GM12878 (cell line): ENCODE data around the gene SSH2. TPM values are rescaled to one million over a fixed set of nuclear protein-coding genes. Genes with fewer than 3 reads are reported as not detected.

Experiments
- ATAC-seq: fragments of 200-7000 bp; cut with Tn5 transposase; 3 replicates; pipeline ENCODE4 v1.9.1; 2020; ENCODE audit warnings: mild to moderate bottlenecking, moderate library complexity
- BruUV-seq: library from RNA; stranded (reverse); fragments of 400-500 nt; replicated peaks from 2 replicates; lab custom pipeline; 2021; lab: Mats Ljungman, UMichigan
- CTCF ChIA-PET: fragments of 300-600 bp; sonication (Branson Sonifier 250); formaldehyde crosslinking; extraction: SDS; loops from one replicate; lab custom pipeline; 2021; ENCODE audit warnings: inconsistent platforms; lab: Yijun Ruan, JAX
- POLR2A ChIA-PET: fragments of 350-600 bp; formaldehyde crosslinking; extraction: SDS; loops from one replicate; lab custom pipeline; 2021; ENCODE audit warnings: inconsistent platforms; lab: Charles Lee
- RAD21 ChIA-PET: fragments of 300-600 bp; sonication (Branson Sonifier 250); formaldehyde crosslinking; loops from one replicate; lab custom pipeline; 2023; ENCODE audit warnings: antibody characterized with exemption; ENCODE audit not compliant: unreplicated experiment; lab: Charles Lee
- SMC1A ChIA-PET: fragments of 300-600 bp; sonication (Branson Sonifier 250); formaldehyde crosslinking; loops from one replicate; lab custom pipeline; 2023; ENCODE audit not compliant: unreplicated experiment, uncharacterized antibody; lab: Charles Lee
- DNase-seq: peaks from one replicate; pipeline ENCODE4 v3.0.0-alpha.2; 2011; ENCODE audit warnings: low read depth, low spot score
- FAIRE-seq: peaks from 3 replicates; lab custom pipeline; 2011; peaks lifted over from hg19 to GRCh38; lab: Jason Lieb, UNC
- H2AFZ ChIP-seq: 2 replicates; pipeline ENCODE4 v1.6.0; 2011; ENCODE audit warnings: low read depth, low read length, control low read depth; ENCODE audit not compliant: control insufficient read depth
- H3K27ac ChIP-seq: 2 replicates; pipeline ENCODE4 v1.5.1; 2011; ENCODE audit warnings: control low read depth; ENCODE audit not compliant: control insufficient read depth, insufficient read depth
- H3K27me3 ChIP-seq, 2 experiments: replicated peaks in 1 of 2; 2 replicates each; pipeline versions ENCODE4 v1.6.0 to v1.6.1; 2011; ENCODE audit warnings: low read length in 1 of 2; ENCODE audit not compliant: control insufficient read depth in 2 of 2, insufficient read depth in 2 of 2
- H3K36me3 ChIP-seq, 2 experiments: 2 replicates each; pipeline ENCODE4 v1.5.1; 2011; ENCODE audit warnings: low read length in 1 of 2; ENCODE audit not compliant: control insufficient read depth in 2 of 2, insufficient read depth in 2 of 2
- H3K4me1 ChIP-seq: 2 replicates; pipeline ENCODE4 v1.6.1; 2011; ENCODE audit warnings: mild to moderate bottlenecking, low read length, moderate library complexity, mixed read lengths; ENCODE audit not compliant: control insufficient read depth, insufficient read depth
- H3K4me2 ChIP-seq: 2 replicates; pipeline ENCODE4 v1.6.0; 2011; ENCODE audit warnings: control low read depth; ENCODE audit not compliant: control insufficient read depth, insufficient read depth
- H3K4me3 ChIP-seq: fragments of 200-600 bp; sonication (generic); 2 replicates; pipeline ENCODE4 v1.5.1; 2016
- H3K79me2 ChIP-seq: 2 replicates; pipeline ENCODE4 v1.6.0; 2011; ENCODE audit warnings: low read length; ENCODE audit not compliant: control insufficient read depth, insufficient read depth
- H3K9ac ChIP-seq: 2 replicates; pipeline ENCODE4 v1.8.0; 2011; ENCODE audit warnings: low read length, control low read depth, mixed read lengths; ENCODE audit not compliant: control insufficient read depth, insufficient read depth
- H3K9me3 ChIP-seq: replicated peaks from 3 replicates; pipeline ENCODE4 v1.5.1; 2011; ENCODE audit warnings: mild to moderate bottlenecking, low read length; ENCODE audit not compliant: control insufficient read depth, insufficient read depth
- H4K20me1 ChIP-seq: 2 replicates; pipeline ENCODE4 v1.6.0; 2011; ENCODE audit not compliant: control insufficient read depth, insufficient read depth
- CBX3 ChIP-seq: fragments of 200-600 bp; sonication (generic); IDR thresholded peaks from 2 replicates; pipeline ENCODE4 v1.6.1; 2016; ENCODE audit warnings: low read depth, borderline replicate concordance
- EZH2 ChIP-seq: IDR thresholded peaks from 2 replicates; pipeline ENCODE4 v1.6.1; 2012; ENCODE audit warnings: low read depth, mild to moderate bottlenecking, control low read depth, inconsistent platforms, low read length, borderline replicate concordance; ENCODE audit not compliant: control insufficient read depth
- PAX8 ChIP-seq: fragments of 450-650 bp; IDR thresholded peaks from 2 replicates; pipeline ENCODE4 v1.6.1; 2017; ENCODE audit warnings: mild to moderate bottlenecking, moderate library complexity
- SUPT20H ChIP-seq: IDR thresholded peaks from 2 replicates; pipeline ENCODE4 v1.6.1; 2011; ENCODE audit warnings: low read depth, mild to moderate bottlenecking, low read length, moderate library complexity, borderline replicate concordance; ENCODE audit not compliant: control insufficient read depth
- in situ Hi-C: fragments of 300-500 bp; cut with MboI; formaldehyde crosslinking; loops from 9 replicates; pipeline ENCODE4 v1.14.3; 2018; ENCODE audit warnings: mixed read lengths
- intact Hi-C: fragments of 100-400 bp; cut with micrococcal nuclease; formaldehyde crosslinking; loops from one replicate; pipeline ENCODE4 v1.14.2; 2022; ENCODE audit not compliant: unreplicated experiment
- polyA plus RNA-seq, 11 experiments: library from polyadenylated mRNA; depleted of rRNA in 4 of 11; unstranded in 6 of 11; stranded (reverse) in 5 of 11; fragments of >200 nt; fragmentation: Nextera tagmentation in 4 of 11; fragmentation: Illumina TruSeq in 1 of 11; extraction: Ambion mirVana in 4 of 11; extraction: Trizol in 1 of 11; gene quantifications; 1 replicate in 1 of 11; 2 replicates in 10 of 11; pipeline versions ENCODE4 v1.2.1 to v1.2.3, GENCODE V29; 2011 to 2016; ENCODE audit warnings: inconsistent platforms in 2 of 11, missing spikeins in 2 of 11, low read depth in 1 of 11
- total RNA-seq, 4 experiments: library from RNA; depleted of rRNA in 3 of 4; stranded (reverse); fragments of >200 nt in 3 of 4; fragmentation: Illumina TruSeq in 1 of 4; extraction: Trizol in 1 of 4; gene quantifications; 2 replicates each; pipeline versions ENCODE4 v1.2.1 to v1.2.3, GENCODE V29; 2013 to 2021
- TF ChIP-seq, protein P1 (sequence below): fragments of 450-650 bp; IDR thresholded peaks from 2 replicates; pipeline ENCODE4 v1.6.1; 2017; ENCODE audit warnings: antibody characterized with exemption, mild to moderate bottlenecking, moderate library complexity
- TF ChIP-seq, protein P2 (sequence below): fragments of 450-650 bp; IDR thresholded peaks from 2 replicates; pipeline ENCODE4 v1.6.1; 2017; ENCODE audit warnings: mild to moderate bottlenecking, low read depth, inconsistent platforms; ENCODE audit not compliant: poor library complexity, severe bottlenecking
- TF ChIP-seq, protein P3 (sequence below): fragments of 450-650 bp; IDR thresholded peaks from 2 replicates; pipeline ENCODE4 v1.6.1; 2014; ENCODE audit warnings: mild to moderate bottlenecking

Gene SSH2
- total and polyA plus RNA-seq, 10 of the 15 experiments (the other 5 are each of a cell fraction or from before 2014, with no cell fraction given), result 9.3 to 65.9 (median 34.0) TPM

DNA sequence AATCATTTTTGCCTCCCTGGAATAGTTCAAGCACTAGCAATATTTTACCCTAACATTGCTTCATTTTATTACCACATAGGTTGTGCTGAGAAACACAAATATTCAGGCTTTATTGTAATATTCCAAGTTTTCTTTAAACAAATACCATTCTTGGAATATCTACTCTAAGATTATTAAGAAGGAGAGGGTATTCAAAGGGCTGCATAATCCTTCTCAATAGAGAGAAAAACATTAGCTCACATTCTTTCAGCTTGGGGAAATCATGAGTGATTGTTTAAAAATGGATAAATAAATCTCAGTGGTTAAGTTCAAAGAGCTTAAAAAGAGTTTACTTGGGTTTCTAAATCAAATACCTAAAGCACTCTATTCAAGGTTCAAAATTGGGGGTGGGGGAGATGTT, 195.4 kb downstream of the SSH2 start:
- Histone ChIP-seq H3K9ac (no peak overlapping the region), H3K27me3 (no peaks in the 10 kb centered on the region), H3K79me2 (peaks cover 18% of the 10 kb centered on the region), H3K4me1 (no peaks in the 10 kb centered on the region), H3K4me3 (no peak overlapping the region), H3K9me3 (no peaks in the 10 kb centered on the region; the same call in 2 of the 3 replicates), H3K27ac (no peak overlapping the region), H2AFZ (no peak overlapping the region), H3K36me3 (peaks cover 0 to 5% of the 10 kb centered on the region in 2 experiments; a peak in 2 of 4 replicates), H3K4me2 (no peak overlapping the region), H4K20me1 (no peaks in the 10 kb centered on the region)
- DNase-seq, result no peak
- in situ Hi-C loops, result no loop called here
- no peak for ATAC-seq
- no TSS peak for BruUV-seq
- RAD21 ChIA-PET, result interaction anchor here (0.7 to 1.2 kb wide), 2 partner anchors 12 to 45 kb away, joined by 3 read pairs; no protein-coding TSS in a partner anchor
- FAIRE-seq, result no peak
- POLR2A ChIA-PET, result interaction anchor here (1.2 kb wide), 1 partner anchor 18 kb away, joined by 3 read pairs; no protein-coding TSS in a partner anchor
- intact Hi-C loops, result no loop called here
- TF ChIP-seq, protein P1, sequence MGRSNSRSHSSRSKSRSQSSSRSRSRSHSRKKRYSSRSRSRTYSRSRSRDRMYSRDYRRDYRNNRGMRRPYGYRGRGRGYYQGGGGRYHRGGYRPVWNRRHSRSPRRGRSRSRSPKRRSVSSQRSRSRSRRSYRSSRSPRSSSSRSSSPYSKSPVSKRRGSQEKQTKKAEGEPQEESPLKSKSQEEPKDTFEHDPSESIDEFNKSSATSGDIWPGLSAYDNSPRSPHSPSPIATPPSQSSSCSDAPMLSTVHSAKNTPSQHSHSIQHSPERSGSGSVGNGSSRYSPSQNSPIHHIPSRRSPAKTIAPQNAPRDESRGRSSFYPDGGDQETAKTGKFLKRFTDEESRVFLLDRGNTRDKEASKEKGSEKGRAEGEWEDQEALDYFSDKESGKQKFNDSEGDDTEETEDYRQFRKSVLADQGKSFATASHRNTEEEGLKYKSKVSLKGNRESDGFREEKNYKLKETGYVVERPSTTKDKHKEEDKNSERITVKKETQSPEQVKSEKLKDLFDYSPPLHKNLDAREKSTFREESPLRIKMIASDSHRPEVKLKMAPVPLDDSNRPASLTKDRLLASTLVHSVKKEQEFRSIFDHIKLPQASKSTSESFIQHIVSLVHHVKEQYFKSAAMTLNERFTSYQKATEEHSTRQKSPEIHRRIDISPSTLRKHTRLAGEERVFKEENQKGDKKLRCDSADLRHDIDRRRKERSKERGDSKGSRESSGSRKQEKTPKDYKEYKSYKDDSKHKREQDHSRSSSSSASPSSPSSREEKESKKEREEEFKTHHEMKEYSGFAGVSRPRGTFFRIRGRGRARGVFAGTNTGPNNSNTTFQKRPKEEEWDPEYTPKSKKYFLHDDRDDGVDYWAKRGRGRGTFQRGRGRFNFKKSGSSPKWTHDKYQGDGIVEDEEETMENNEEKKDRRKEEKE, result no peak
- TF ChIP-seq, protein P2, sequence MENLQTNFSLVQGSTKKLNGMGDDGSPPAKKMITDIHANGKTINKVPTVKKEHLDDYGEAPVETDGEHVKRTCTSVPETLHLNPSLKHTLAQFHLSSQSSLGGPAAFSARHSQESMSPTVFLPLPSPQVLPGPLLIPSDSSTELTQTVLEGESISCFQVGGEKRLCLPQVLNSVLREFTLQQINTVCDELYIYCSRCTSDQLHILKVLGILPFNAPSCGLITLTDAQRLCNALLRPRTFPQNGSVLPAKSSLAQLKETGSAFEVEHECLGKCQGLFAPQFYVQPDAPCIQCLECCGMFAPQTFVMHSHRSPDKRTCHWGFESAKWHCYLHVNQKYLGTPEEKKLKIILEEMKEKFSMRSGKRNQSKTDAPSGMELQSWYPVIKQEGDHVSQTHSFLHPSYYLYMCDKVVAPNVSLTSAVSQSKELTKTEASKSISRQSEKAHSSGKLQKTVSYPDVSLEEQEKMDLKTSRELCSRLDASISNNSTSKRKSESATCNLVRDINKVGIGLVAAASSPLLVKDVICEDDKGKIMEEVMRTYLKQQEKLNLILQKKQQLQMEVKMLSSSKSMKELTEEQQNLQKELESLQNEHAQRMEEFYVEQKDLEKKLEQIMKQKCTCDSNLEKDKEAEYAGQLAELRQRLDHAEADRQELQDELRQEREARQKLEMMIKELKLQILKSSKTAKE, result no peak
- TF ChIP-seq CBX3, result no peak
- TF ChIP-seq SUPT20H, result no peak
- no peak for TF ChIP-seq PAX8
- TF ChIP-seq EZH2, result no peak
- TF ChIP-seq, protein P3, sequence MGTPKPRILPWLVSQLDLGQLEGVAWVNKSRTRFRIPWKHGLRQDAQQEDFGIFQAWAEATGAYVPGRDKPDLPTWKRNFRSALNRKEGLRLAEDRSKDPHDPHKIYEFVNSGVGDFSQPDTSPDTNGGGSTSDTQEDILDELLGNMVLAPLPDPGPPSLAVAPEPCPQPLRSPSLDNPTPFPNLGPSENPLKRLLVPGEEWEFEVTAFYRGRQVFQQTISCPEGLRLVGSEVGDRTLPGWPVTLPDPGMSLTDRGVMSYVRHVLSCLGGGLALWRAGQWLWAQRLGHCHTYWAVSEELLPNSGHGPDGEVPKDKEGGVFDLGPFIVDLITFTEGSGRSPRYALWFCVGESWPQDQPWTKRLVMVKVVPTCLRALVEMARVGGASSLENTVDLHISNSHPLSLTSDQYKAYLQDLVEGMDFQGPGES, result no peak
- CTCF ChIA-PET, result interaction anchor here (0.5 to 1.7 kb wide), 3 partner anchors 14 to 21 kb away, joined by 3 to 7 read pairs (median 4); no protein-coding TSS in a partner anchor
- SMC1A ChIA-PET, result interaction anchor here (0.6 to 1.9 kb wide), 9 partner anchors 10 to 43 kb away, joined by 3 to 6 read pairs (median 3); no protein-coding TSS in a partner anchor
